Transverse colon (tissue), 4 donors: Measurements from ENCODE around the gene TBC1D30.

Experiments used
- CTCF ChIP-seq, 5 experiments: fragments of 200-600 bp in 3 of 5; fragments of 450-650 bp in 2 of 5; sonication (generic) in 3 of 5; IDR thresholded peaks; 1 replicate in 2 of 5; 2 replicates in 3 of 5; pipeline ENCODE4 v1.5.1; 2016 to 2017; ENCODE audit warnings: antibody characterized with exemption in 5 of 5, inconsistent platforms in 3 of 5, mild to moderate bottlenecking in 2 of 5, moderate library complexity in 1 of 5
- POLR2A ChIP-seq: fragments of 450-650 bp; IDR thresholded peaks from one replicate; pipeline ENCODE4 v1.6.1; 2016; ENCODE audit warnings: antibody characterized with exemption, mild to moderate bottlenecking, moderate library complexity
- POLR2AphosphoS5 ChIP-seq, 3 donors: sonication (generic); formaldehyde crosslinking; IDR thresholded peaks; one replicate each; pipeline ENCODE4 v1.6.1; 2016; ENCODE audit warnings: antibody characterized with exemption in 3 of 3

- no peak for TF ChIP-seq POLR2AphosphoS5 (IDR thresholded peaks at IDR 0.05)
- no peak for TF ChIP-seq CTCF (IDR thresholded peaks at IDR 0.05)
- TF ChIP-seq POLR2A = no peak
These were observed 42.9 kb upstream of the TBC1D30 start for GRCh38 chr12:64781280-64782190.
